Thymus (tissue), 11 donors: ENCODE measurements around the gene CAMTA1. TPM values are rescaled to one million over a fixed set of nuclear protein-coding genes. Genes with fewer than 3 reads are reported as not detected.

ENCODE experiments used
- DNase-seq, 9 donors: peaks; one replicate each; pipeline ENCODE4 v3.0.0-alpha.2; 2013; ENCODE audit warnings: low spot score in 9 of 9, low read depth in 6 of 9, missing footprints in 1 of 9
- H3K27ac ChIP-seq, 2 donors: one replicate each; pipeline ENCODE4 v1.5.1; 2013; ENCODE audit warnings: control low read depth in 1 of 2, low read depth in 1 of 2, low read length in 1 of 2, mild to moderate bottlenecking in 1 of 2, moderate library complexity in 1 of 2
- H3K27me3 ChIP-seq, 2 donors: one replicate each; pipeline ENCODE4 v1.5.1; 2013; ENCODE audit warnings: low read length in 1 of 2; ENCODE audit not compliant: control insufficient read depth in 2 of 2, insufficient read depth in 1 of 2
- H3K36me3 ChIP-seq, 2 donors: one replicate each; pipeline ENCODE4 v1.5.1; 2013; ENCODE audit warnings: low read length in 1 of 2, mild to moderate bottlenecking in 1 of 2, moderate library complexity in 1 of 2; ENCODE audit not compliant: control insufficient read depth in 2 of 2, insufficient read depth in 2 of 2
- H3K4me1 ChIP-seq, 2 donors: one replicate each; pipeline ENCODE4 v1.5.1; 2013; ENCODE audit warnings: low read length in 2 of 2; ENCODE audit not compliant: control insufficient read depth in 2 of 2, insufficient read depth in 2 of 2
- H3K4me3 ChIP-seq, 2 donors: one replicate each; pipeline ENCODE4 v1.5.1; 2013; ENCODE audit warnings: low read length in 2 of 2, control low read depth in 1 of 2, mild to moderate bottlenecking in 1 of 2
- H3K9me3 ChIP-seq, 2 donors: one replicate each; pipeline ENCODE4 v1.5.1; 2013; ENCODE audit warnings: low read length in 1 of 2, mild to moderate bottlenecking in 1 of 2; ENCODE audit not compliant: control insufficient read depth in 2 of 2, insufficient read depth in 1 of 2
- WGBS: extraction: QIAGEN DNeasy Blood & Tissue Kit; methylation state at CpG from one replicate; pipeline ENCODE4 v1.1.7; 2013; 5-methylcytosine and 5-hydroxymethylcytosine counted together
- polyA plus RNA-seq: library from polyadenylated mRNA; stranded (reverse); fragments of 200-250 nt; gene quantifications from one replicate; pipeline ENCODE4 v1.2.3, GENCODE V29; 2013
- total RNA-seq: library from RNA; stranded (reverse); fragments of 120-200 nt; gene quantifications from one replicate; pipeline ENCODE4 v1.2.4, GENCODE V29; 2013
- donor health status: healthy.

CAMTA1 gene
- total and polyA plus RNA-seq, 2 donors: 32.0 to 158 TPM

GRCh38 chr1:7401814-7402547 is 616.7 kb downstream of the CAMTA1 start:
- H3K36me3 ChIP-seq: no peaks in the 10 kb centered on the region
- H3K4me3 ChIP-seq: no peak overlapping the region
- H3K9me3 ChIP-seq: no peaks in the 10 kb centered on the region
- DNase-seq: no peak
- H3K27me3 ChIP-seq: no peaks in the 10 kb centered on the region
- WGBS: 93% methylated on average over 4 of the region's 4 CpGs
- H3K27ac ChIP-seq: no peak overlapping the region
- no peaks in the 10 kb centered on the region for H3K4me1 ChIP-seq

GRCh38 chr1:7402548-7402850 is 617.2 kb downstream of the CAMTA1 start:
- Histone ChIP-seq H3K4me3 (no peak overlapping the region), H3K27me3 (no peaks in the 10 kb centered on the region), H3K9me3 (no peaks in the 10 kb centered on the region), H3K36me3 (no peaks in the 10 kb centered on the region), H3K27ac (no peak overlapping the region), H3K4me1 (no peaks in the 10 kb centered on the region)
- no peak for DNase-seq
- WGBS: 76% methylated on average over 2 of the region's 2 CpGs

DNA sequence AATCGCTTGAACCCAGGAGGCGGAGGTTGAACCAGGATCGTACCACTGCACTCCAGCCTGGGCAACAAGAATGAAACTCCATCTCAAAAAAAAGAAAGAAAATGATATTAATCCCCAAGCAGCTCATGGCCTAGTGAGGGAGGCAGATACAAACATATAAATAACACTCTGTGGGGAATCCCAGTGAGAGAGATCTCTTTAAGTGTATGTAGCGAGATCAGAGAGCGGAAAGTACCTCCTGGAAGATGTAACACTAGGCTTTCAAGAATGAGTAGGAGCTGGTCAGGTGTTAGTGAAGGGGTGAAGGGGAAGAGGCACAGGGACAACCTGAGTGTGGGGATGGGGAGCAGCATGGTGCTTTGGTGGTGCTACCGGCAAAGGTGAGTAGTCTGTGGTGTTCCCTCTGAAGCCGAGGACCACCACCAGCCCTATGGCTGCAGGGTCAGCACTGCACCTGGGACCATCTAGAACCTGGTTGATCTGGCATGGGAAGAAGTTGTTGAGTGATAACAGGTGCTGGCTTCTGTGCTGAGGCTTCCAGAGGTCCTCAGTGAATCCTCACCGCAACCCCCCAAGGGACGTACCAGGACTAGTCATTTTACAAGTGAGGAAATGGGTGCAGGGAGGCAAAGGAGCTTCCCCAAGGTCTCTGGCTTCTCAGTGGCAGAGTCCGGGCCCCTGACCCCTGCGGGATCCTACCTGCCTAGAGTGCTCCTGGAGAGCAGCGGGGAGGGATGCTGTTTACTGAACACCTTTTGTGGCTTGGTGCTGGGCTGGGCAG is 618.2 kb downstream of the CAMTA1 start:
- no peaks in the 10 kb centered on the region for H3K4me1 ChIP-seq
- no peaks in the 10 kb centered on the region for H3K27me3 ChIP-seq
- no peak for DNase-seq
- no peak overlapping the region for H3K4me3 ChIP-seq
- no peak overlapping the region for H3K27ac ChIP-seq
- WGBS: 98% methylated on average over 12 of the region's 12 CpGs
- no peaks in the 10 kb centered on the region for H3K9me3 ChIP-seq
- H3K36me3 ChIP-seq: no peaks in the 10 kb centered on the region

DNA sequence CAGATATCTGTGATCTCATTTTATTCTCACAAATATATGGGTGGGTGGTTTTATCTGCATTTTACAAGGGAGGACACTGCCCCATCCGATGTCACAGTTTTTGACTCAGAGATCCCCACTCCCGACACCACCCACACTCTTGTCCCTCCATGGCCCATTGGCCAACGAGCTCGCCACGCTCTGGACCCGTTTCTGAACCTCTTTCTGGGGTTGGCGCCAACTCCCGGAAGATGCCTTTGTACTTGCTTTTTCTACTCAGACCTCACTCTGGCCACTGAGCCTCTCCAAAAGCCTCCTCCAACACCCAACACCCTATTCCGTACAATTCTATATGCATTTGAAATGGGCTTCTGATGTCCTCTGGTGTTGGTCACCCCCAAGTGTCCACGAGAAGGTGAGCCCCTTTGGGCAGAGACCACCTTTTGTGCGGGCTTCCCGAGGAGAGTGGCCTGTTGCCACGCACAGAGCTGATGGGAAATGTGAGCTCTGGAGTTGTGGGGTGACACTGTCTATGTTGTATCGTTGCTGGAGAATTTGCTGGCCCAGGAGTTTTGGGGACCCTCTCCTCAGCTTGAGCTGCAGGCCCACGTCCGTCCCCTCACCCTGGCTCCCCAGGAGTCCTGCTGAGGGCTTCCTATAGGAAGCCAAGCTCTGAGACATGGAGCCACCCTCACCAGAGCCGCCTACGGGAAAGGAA is 618.9 kb downstream of the CAMTA1 start:
- no peak for DNase-seq
- Histone ChIP-seq H3K27me3 (no peaks in the 10 kb centered on the region), H3K36me3 (no peaks in the 10 kb centered on the region), H3K4me1 (no peaks in the 10 kb centered on the region), H3K9me3 (no peaks in the 10 kb centered on the region), H3K27ac (no peak overlapping the region), H3K4me3 (no peak overlapping the region)
- WGBS: 95% methylated on average over 18 of the region's 18 CpGs

GRCh38 chr1:7405844-7406500 is 620.7 kb downstream of the CAMTA1 start:
- Histone ChIP-seq H3K4me3 (no peak overlapping the region), H3K27ac (no peak overlapping the region), H3K36me3 (no peaks in the 10 kb centered on the region), H3K9me3 (no peaks in the 10 kb centered on the region), H3K4me1 (no peaks in the 10 kb centered on the region), H3K27me3 (no peaks in the 10 kb centered on the region)
- no peak for DNase-seq
- WGBS: 96% methylated on average over 9 of the region's 9 CpGs

- no peaks in the 10 kb centered on the region for H3K9me3 ChIP-seq
- no peaks in the 10 kb centered on the region for H3K4me1 ChIP-seq
- H3K36me3 ChIP-seq: no peaks in the 10 kb centered on the region
- DNase-seq: no peak
- 94% methylated on average over 18 of the region's 18 CpGs for WGBS
- no peaks in the 10 kb centered on the region for H3K27me3 ChIP-seq
- no peak overlapping the region for H3K27ac ChIP-seq
- no peak overlapping the region for H3K4me3 ChIP-seq
Observed at GRCh38 chr1:7406641-7407543, 621.6 kb downstream of the CAMTA1 start.

- H3K4me3 ChIP-seq: no peak overlapping the region
- H3K27me3 ChIP-seq: no peaks in the 10 kb centered on the region
- no peak for DNase-seq
- no peak overlapping the region for H3K27ac ChIP-seq
- no peaks in the 10 kb centered on the region for H3K9me3 ChIP-seq
- H3K4me1 ChIP-seq: no peaks in the 10 kb centered on the region
- 96% methylated on average over 7 of the region's 7 CpGs for WGBS
- no peaks in the 10 kb centered on the region for H3K36me3 ChIP-seq
Observed at GRCh38 chr1:7407544-7407895, 622.3 kb downstream of the CAMTA1 start.

DNA sequence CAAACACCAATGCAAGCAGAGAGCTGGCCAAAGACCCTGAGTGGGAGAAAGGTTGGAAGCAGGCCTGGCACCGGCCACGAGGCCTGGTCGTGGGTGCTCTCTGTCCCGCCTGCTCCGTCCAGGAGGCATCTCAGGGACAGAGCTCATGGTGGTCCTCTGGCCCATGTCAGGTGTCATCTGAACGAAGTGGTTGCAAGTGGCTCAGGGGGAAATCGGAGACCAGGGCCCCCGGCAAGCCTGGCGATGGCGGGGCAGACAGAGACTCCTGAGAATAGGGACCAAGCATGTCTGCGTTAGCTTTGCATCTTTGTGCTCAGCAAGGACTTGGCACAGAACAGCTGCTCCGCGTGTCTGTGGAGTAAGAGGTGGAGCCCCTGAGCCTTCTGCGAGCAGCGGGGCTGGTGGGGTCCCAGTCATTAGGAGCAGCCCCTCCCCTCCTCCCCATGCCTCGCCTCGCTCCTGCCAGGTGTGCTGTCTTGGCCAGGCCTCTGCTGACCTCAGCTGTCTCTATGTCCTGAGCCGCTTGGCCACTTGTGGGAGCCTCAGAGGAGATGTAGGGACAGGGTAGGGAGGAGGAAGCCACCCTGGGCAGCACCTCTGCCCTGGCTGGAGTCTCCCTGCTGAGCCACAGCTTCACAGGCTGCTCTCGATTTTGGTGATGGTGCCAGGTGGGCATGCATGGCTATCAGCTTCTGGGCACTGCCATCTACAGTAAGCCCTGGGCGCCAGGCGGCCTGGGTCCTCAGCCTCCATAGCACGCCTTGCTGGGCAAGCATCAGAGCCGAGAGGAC is 622.9 kb downstream of the CAMTA1 start:
- 95% methylated on average over 23 of the region's 23 CpGs for WGBS
- H3K4me3 ChIP-seq: no peak overlapping the region
- H3K27ac ChIP-seq: no peak overlapping the region
- no peaks in the 10 kb centered on the region for H3K4me1 ChIP-seq
- H3K9me3 ChIP-seq: no peaks in the 10 kb centered on the region
- H3K27me3 ChIP-seq: no peaks in the 10 kb centered on the region
- no peak for DNase-seq
- no peaks in the 10 kb centered on the region for H3K36me3 ChIP-seq
